H1 (cell line): ENCODE results near the gene LY6G5B. TPM values are rescaled to one million over a fixed set of nuclear protein-coding genes. Genes with fewer than 3 reads are reported as not detected.

Experiments used
- CTCF ChIA-PET: fragments of 300-600 bp; sonication (Branson Sonifier 250); formaldehyde crosslinking; loops from one replicate; lab custom pipeline; 2021; ENCODE audit not compliant: partially characterized antibody; lab: Charles Lee
- POLR2A ChIA-PET: fragments of 300-600 bp; sonication (Branson Sonifier 250); formaldehyde crosslinking; loops from one replicate; lab custom pipeline; 2021; ENCODE audit warnings: inconsistent platforms; ENCODE audit not compliant: partially characterized antibody; lab: Charles Lee
- DNase-seq, 2 experiments: peaks; one replicate each; pipeline versions ENCODE4 v3.0.0 to v3.0.0-alpha.2; 2010 to 2022; ENCODE audit warnings: low spot score in 2 of 2, low read depth in 1 of 2, mixed read lengths in 1 of 2
- FAIRE-seq: peaks from 2 replicates; lab custom pipeline; 2011; peaks lifted over from hg19 to GRCh38; lab: Jason Lieb, UNC
- H2AFZ ChIP-seq: 2 replicates; pipeline ENCODE4 v1.8.1; 2012; ENCODE audit warnings: low read length, inconsistent platforms
- H2AK5ac ChIP-seq: 2 replicates; pipeline ENCODE4 v1.6.1; 2013; ENCODE audit warnings: low read depth, low read length
- H2BK120ac ChIP-seq: replicated peaks from 2 replicates; pipeline ENCODE3; 2013; ENCODE audit warnings: low read depth, low read length, inconsistent platforms
- H2BK12ac ChIP-seq: 2 replicates; pipeline ENCODE4 v1.6.1; 2013; ENCODE audit warnings: low read depth, low read length
- H2BK15ac ChIP-seq: 2 replicates; pipeline ENCODE4 v1.6.1; 2013; ENCODE audit warnings: low read length
- H2BK20ac ChIP-seq: 2 replicates; pipeline ENCODE4 v1.6.1; 2013; ENCODE audit warnings: low read length
- H2BK5ac ChIP-seq: 2 replicates; pipeline ENCODE4 v1.6.1; 2013; ENCODE audit warnings: low read depth, low read length
- H3K14ac ChIP-seq: 2 replicates; pipeline ENCODE4 v1.6.1; 2013; ENCODE audit warnings: inconsistent platforms; ENCODE audit not compliant: insufficient read length
- H3K18ac ChIP-seq: 2 replicates; pipeline ENCODE4 v1.6.1; 2013; ENCODE audit warnings: low read length; ENCODE audit errors: extremely low read depth
- H3K23ac ChIP-seq: 2 replicates; pipeline ENCODE4 v1.6.1; 2013; ENCODE audit warnings: inconsistent platforms; ENCODE audit not compliant: insufficient read length
- H3K23me2 ChIP-seq: 2 replicates; pipeline ENCODE4 v1.6.1; 2013; ENCODE audit warnings: low read depth, low read length
- H3K27ac ChIP-seq: 2 replicates; pipeline ENCODE4 v1.6.1; 2011; ENCODE audit warnings: low read depth, low read length, inconsistent platforms
- H3K27me3 ChIP-seq, 4 experiments: replicated peaks in 1 of 4; 1 replicate in 1 of 4; 2 replicates in 3 of 4; pipeline versions ENCODE4 v1.6.1 to v1.8.1; 2011 to 2013; ENCODE audit warnings: low read length in 3 of 4, mild to moderate bottlenecking in 3 of 4, inconsistent platforms in 2 of 4, mixed read lengths in 2 of 4, moderate library complexity in 1 of 4; ENCODE audit not compliant: control insufficient read depth in 3 of 4, insufficient read depth in 3 of 4; ENCODE audit errors: extremely low read depth in 1 of 4
- H3K36me3 ChIP-seq, 4 experiments: 2 replicates each; pipeline versions ENCODE4 v1.6.1 to v1.8.1; 2011 to 2013; ENCODE audit warnings: mild to moderate bottlenecking in 4 of 4, low read length in 3 of 4, moderate library complexity in 2 of 4, control low read depth in 1 of 4, inconsistent platforms in 1 of 4; ENCODE audit not compliant: insufficient read depth in 4 of 4, control insufficient read depth in 2 of 4
- H3K4ac ChIP-seq: replicated peaks from 2 replicates; pipeline ENCODE3; 2013; ENCODE audit warnings: low read length, low read depth, mixed read lengths, inconsistent platforms; ENCODE audit not compliant: insufficient read length
- H3K4me1 ChIP-seq, 4 experiments: replicated peaks in 1 of 4; 1 replicate in 1 of 4; 2 replicates in 3 of 4; pipeline versions ENCODE4 v1.6.1 to v1.8.1; 2011 to 2013; ENCODE audit warnings: low read length in 3 of 4, inconsistent platforms in 2 of 4, mixed read lengths in 1 of 4; ENCODE audit not compliant: insufficient read depth in 4 of 4, control insufficient read depth in 3 of 4
- H3K4me2 ChIP-seq, 2 experiments: 2 replicates each; pipeline versions ENCODE4 v1.6.1 to v1.8.1; 2011 to 2013; ENCODE audit warnings: low read depth in 2 of 2, low read length in 2 of 2, control low read depth in 1 of 2, inconsistent platforms in 1 of 2, mild to moderate bottlenecking in 1 of 2; ENCODE audit not compliant: insufficient read depth in 1 of 2
- H3K4me3 ChIP-seq, 4 experiments: fragments of 200-600, 300-600 bp in 1 of 4; sonication (generic), shearing (Covaris generic), sonication (Bioruptor Twin) in 1 of 4; 2 replicates each; pipeline versions ENCODE4 v1.5.1 to v1.8.1; 2011 to 2016; ENCODE audit warnings: low read length in 4 of 4, low read depth in 3 of 4, control low read depth in 2 of 4, inconsistent platforms in 2 of 4, mild to moderate bottlenecking in 2 of 4, mixed read lengths in 1 of 4, moderate library complexity in 1 of 4; ENCODE audit not compliant: insufficient read depth in 2 of 4; ENCODE audit errors: extremely low read depth in 1 of 4
- H3K56ac ChIP-seq: replicated peaks from 2 replicates; pipeline ENCODE3; 2013; ENCODE audit warnings: low read depth, mild to moderate bottlenecking, mixed read lengths, low read length, inconsistent platforms; ENCODE audit not compliant: insufficient read length
- H3K79me1 ChIP-seq: 2 replicates; pipeline ENCODE4 v1.6.1; 2013; ENCODE audit warnings: low read depth, low read length, control low read depth
- H3K79me2 ChIP-seq, 2 experiments: 2 replicates each; pipeline versions ENCODE4 v1.6.1 to v1.8.1; 2012 to 2013; ENCODE audit warnings: low read length in 2 of 2, mild to moderate bottlenecking in 2 of 2, inconsistent platforms in 1 of 2; ENCODE audit not compliant: insufficient read depth in 2 of 2, control insufficient read depth in 1 of 2
- H3K9ac ChIP-seq, 4 experiments: replicated peaks in 1 of 4; 1 replicate in 1 of 4; 2 replicates in 3 of 4; pipeline versions ENCODE4 v1.6.1 to v1.8.1; 2011 to 2013; ENCODE audit warnings: low read depth in 3 of 4, low read length in 3 of 4, control low read depth in 2 of 4, mild to moderate bottlenecking in 2 of 4, moderate library complexity in 2 of 4, inconsistent platforms in 1 of 4; ENCODE audit errors: extremely low read depth in 1 of 4
- H3K9me3 ChIP-seq, 2 experiments: 2 replicates each; pipeline versions ENCODE4 v1.6.1 to v1.8.1; 2012 to 2013; ENCODE audit warnings: mild to moderate bottlenecking in 2 of 2, moderate library complexity in 2 of 2, control low read depth in 1 of 2, inconsistent platforms in 1 of 2, low read depth in 1 of 2, low read length in 1 of 2, mixed read lengths in 1 of 2; ENCODE audit not compliant: insufficient read depth in 2 of 2
- H4K20me1 ChIP-seq, 2 experiments: replicated peaks in 1 of 2; 2 replicates each; pipeline versions ENCODE3 to v1.8.1; 2011 to 2013; ENCODE audit warnings: inconsistent platforms in 2 of 2, low read length in 2 of 2, mild to moderate bottlenecking in 1 of 2; ENCODE audit not compliant: insufficient read depth in 2 of 2, control insufficient read depth in 1 of 2
- H4K5ac ChIP-seq: 2 replicates; pipeline ENCODE4 v1.6.1; 2013; ENCODE audit warnings: low read length, low read depth, mixed read lengths, inconsistent platforms; ENCODE audit not compliant: insufficient read length
- H4K8ac ChIP-seq: 2 replicates; pipeline ENCODE4 v1.8.0; 2013; ENCODE audit warnings: mild to moderate bottlenecking, moderate library complexity, low read length, inconsistent platforms; ENCODE audit not compliant: insufficient read depth; ENCODE audit errors: extremely low read depth
- H4K91ac ChIP-seq: replicated peaks from 2 replicates; pipeline ENCODE3; 2013; ENCODE audit warnings: low read length, mixed read lengths, inconsistent platforms; ENCODE audit not compliant: insufficient read length
- CEBPB ChIP-seq: IDR thresholded peaks from 2 replicates; pipeline ENCODE4 v1.6.1; 2012; ENCODE audit warnings: low read depth, low read length
- CHD1 ChIP-seq: IDR thresholded peaks from 2 replicates; pipeline ENCODE4 v1.6.1; 2012; ENCODE audit warnings: low read depth, low read length, improper control_type of control experiment
- CREB1 ChIP-seq: IDR thresholded peaks from 2 replicates; pipeline ENCODE4 v1.6.1; 2012; ENCODE audit warnings: inconsistent platforms
- EP300 ChIP-seq, 2 experiments: IDR thresholded peaks; 1 replicate in 1 of 2; 2 replicates in 1 of 2; pipeline ENCODE4 v1.6.1; 2011 to 2012; ENCODE audit warnings: low read depth in 2 of 2, low read length in 2 of 2, mild to moderate bottlenecking in 2 of 2, borderline replicate concordance in 1 of 2, inconsistent platforms in 1 of 2, moderate library complexity in 1 of 2
- EZH2 ChIP-seq: fragments of 200-600 bp; sonication (generic); IDR thresholded peaks from 2 replicates; pipeline ENCODE4 v1.7.1; 2012; ENCODE audit warnings: low read depth, mild to moderate bottlenecking, moderate library complexity, low read length, inconsistent platforms; ENCODE audit not compliant: severe bottlenecking
- GTF2F1 ChIP-seq: IDR thresholded peaks from 2 replicates; pipeline ENCODE4 v1.6.1; 2012; ENCODE audit warnings: low read depth, low read length, improper control_type of control experiment, borderline replicate concordance
- POLR2A ChIP-seq, 2 experiments: IDR thresholded peaks; 1 replicate in 1 of 2; 2 replicates in 1 of 2; pipeline ENCODE4 v1.6.1; 2011; ENCODE audit warnings: low read depth in 2 of 2, low read length in 2 of 2, mild to moderate bottlenecking in 2 of 2; ENCODE audit errors: control extremely low read depth in 1 of 2
- SP2 ChIP-seq: IDR thresholded peaks from 2 replicates; pipeline ENCODE4 v1.6.1; 2012; ENCODE audit warnings: mild to moderate bottlenecking, low read length, inconsistent platforms
- SRF ChIP-seq: IDR thresholded peaks from 2 replicates; pipeline ENCODE4 v1.6.1; 2011; ENCODE audit warnings: mild to moderate bottlenecking, low read depth, low read length, moderate library complexity
- SUZ12 ChIP-seq: fragments of 200-600 bp; sonication (generic); IDR thresholded peaks from 2 replicates; pipeline ENCODE4 v1.6.1; 2012; ENCODE audit warnings: mild to moderate bottlenecking, inconsistent platforms, low read length, moderate library complexity, mixed read lengths
- TBP ChIP-seq: IDR thresholded peaks from 2 replicates; pipeline ENCODE4 v1.6.1; 2011; ENCODE audit warnings: low read depth, low read length, improper control_type of control experiment
- WGBS, 2 experiments: shearing (Covaris generic) in 1 of 2; methylation state at CpG; one replicate each; pipeline versions ENCODE4 v1.1.6 to v1.1.7; 2013 to 2015; ENCODE audit warnings: low lambda C conversion rate in 2 of 2, mixed read lengths in 2 of 2, inconsistent platforms in 1 of 2, low coverage in 1 of 2, missing lambda C conversion rate in 1 of 2; ENCODE audit not compliant: insufficient replicate concordance in 2 of 2, insufficient coverage in 1 of 2, insufficient read length in 1 of 2; ENCODE audit errors: extremely low coverage in 1 of 2, missing lambda C conversion rate in 1 of 2; 5-methylcytosine and 5-hydroxymethylcytosine counted together
- polyA plus RNA-seq, 7 experiments: library from polyadenylated mRNA; depleted of rRNA in 3 of 7; stranded (reverse) in 5 of 7; unstranded in 2 of 7; fragments of >200 nt in 5 of 7; fragments of 200-250 nt in 2 of 7; gene quantifications; 1 replicate in 5 of 7; 2 replicates in 1 of 7; 4 replicates in 1 of 7; pipeline versions ENCODE4 v1.2.1 to v1.2.3, GENCODE V29; 2011 to 2013; ENCODE audit warnings: missing spikeins in 2 of 7, mixed read lengths in 2 of 7
- total RNA-seq: library from RNA; stranded (reverse); fragmentation: NEBNext Ultra II Directional; extraction: Animal tissue kit (Norgen Biotek cat#: 25700); gene quantifications from 2 replicates; pipeline ENCODE4 v1.2.1, GENCODE V29; 2021

LY6G5B gene
- total and polyA plus RNA-seq, 2 of the 8 experiments (the other 6 are each of a cell fraction or from before 2014, with no cell fraction given): 10.6 to 12.6 TPM

GRCh38 chr6:31652925-31653724 lies 16.7 kb upstream of the LY6G5B start:
- peak overlapping the region; percentile 88 for H4K91ac ChIP-seq
- peak overlapping the region; percentile 93; the same call in 1 of the 2 replicates for H4K8ac ChIP-seq
- H2BK5ac ChIP-seq: peak overlapping the region; percentile 100
- H3K9me3 ChIP-seq: no peaks in the 10 kb centered on the region
- peaks cover 6% of the 10 kb centered on the region for H3K79me1 ChIP-seq
- no peak overlapping the region for H3K14ac ChIP-seq
- no peaks in the 10 kb centered on the region for H3K27me3 ChIP-seq
- peak overlapping the region; percentile 99 for H2BK12ac ChIP-seq
- H2AFZ ChIP-seq: 0 out of 2 replicates have a peak overlapping the region, but pooled peaks have one; percentile 47
- no peak overlapping the region for H3K23ac ChIP-seq
- H3K4me1 ChIP-seq: peaks cover 0 to 5% (median under 1%) of the 10 kb centered on the region in 4 experiments; a peak in 2 of 7 replicates
- ChIA-PET CTCF (interaction anchor here (0.6 to 5.2 kb wide), 20 partner anchors 7 to 270 kb away, joined by 3 to 38 read pairs (median 4); partner anchors contain the start of genes ATP6V1G2, C6orf47, CSNK2B and GPANK1), POLR2A (interaction anchor here (0.5 to 25.5 kb wide), 35 partner anchors 11 to 306 kb away, joined by 3 to 883 read pairs (median 6); partner anchors contain the start of genes AIF1, ATP6V1G2, C6orf47 and CLIC1)
- peak overlapping the region; percentile 96; the same call in 1 of the 2 replicates for H2BK20ac ChIP-seq
- no peak overlapping the region; the same call in 1 of the 2 replicates for H2AK5ac ChIP-seq
- peaks cover 0 to 2% of the 10 kb centered on the region in 2 experiments for H4K20me1 ChIP-seq
- H3K4me3 ChIP-seq: peak overlapping the region; percentile 82 to 94 (median 92)
- H3K23me2 ChIP-seq: peaks cover 8% of the 10 kb centered on the region
- H3K79me2 ChIP-seq: peaks cover 4 to 35% of the 10 kb centered on the region in 2 experiments; a peak in 3 of 4 replicates
- no peak overlapping the region for H2BK15ac ChIP-seq
- H3K4ac ChIP-seq: peak overlapping the region; percentile 8
- FAIRE-seq: no peak
- peak overlapping the region; percentile 69 to 83 for H3K4me2 ChIP-seq
- 17% methylated on average over 37 of the region's 37 CpGs; no CpG with 5 or more reads in 1 of the 2 experiments for WGBS, 2 experiments
- peak overlapping the region; percentile 54 for H3K56ac ChIP-seq
- no peak overlapping the region for H2BK120ac ChIP-seq
- peak overlapping the region; percentile 73 to 98 (median 97) for H3K9ac ChIP-seq
- peak in 1 of 2 experiments; percentile 76 for DNase-seq
- peaks cover 8 to 23% (median 13%) of the 10 kb centered on the region in 4 experiments; a peak in 7 of 8 replicates for H3K36me3 ChIP-seq
- H3K18ac ChIP-seq: peak overlapping the region; percentile 100
- peak overlapping the region; percentile 99 for H3K27ac ChIP-seq
- peak overlapping the region; percentile 64 for H4K5ac ChIP-seq
- TF ChIP-seq EZH2 (no peak), TBP (0 out of 2 replicates have a peak, but pooled peaks have one; percentile 63), GTF2F1 (no peak), CEBPB (no peak; the same call in 1 of the 2 replicates), CHD1 (no peak), SP2 (no peak), EP300 (IDR thresholded peaks at IDR 0.05; ENCODE audit: borderline replicate concordance in 1 of 2, low read depth in 2 of 2, low read length in 2 of 2) (no peak), POLR2A (IDR thresholded peaks at IDR 0.05; ENCODE audit: control extremely low read depth in 1 of 2, low read depth in 2 of 2, low read length in 2 of 2) (peak in 1 of 2 experiments; percentile 79; a peak in 2 of 3 replicates), SUZ12 (no peak), CREB1 (no peak), SRF (no peak)
